A549 (cell line): Measurements from ENCODE around the gene EDARADD. TPM values are rescaled to one million over a fixed set of nuclear protein-coding genes. Genes with fewer than 3 reads are reported as not detected.

ENCODE experiments used
- ATAC-seq, 2 experiments: fragments of 200-7000 bp in 1 of 2; fragments of >200 bp in 1 of 2; cut with Nextera tagmentation in 1 of 2; cut with Tn5 transposase in 1 of 2; 3 replicates each; pipeline versions ENCODE4 v1.8.0 to v1.9.1; 2018 to 2020; ENCODE audit warnings: mild to moderate bottlenecking in 1 of 2, moderate library complexity in 1 of 2
- CTCF ChIA-PET: fragments of 300-600 bp; sonication (Branson Sonifier 250); formaldehyde crosslinking; extraction: SDS; loops from one replicate; lab custom pipeline; 2021; ENCODE audit warnings: antibody characterized with exemption, inconsistent platforms; lab: Yijun Ruan, JAX
- POLR2A ChIA-PET: fragments of 350-600 bp; formaldehyde crosslinking; extraction: SDS; loops from one replicate; lab custom pipeline; 2021; ENCODE audit warnings: antibody characterized with exemption, inconsistent platforms; lab: Yijun Ruan, JAX
- DNase-seq, 2 experiments: peaks; one replicate each; pipeline versions ENCODE4 v3.0.0 to v3.0.0-alpha.2; 2011 to 2016; ENCODE audit warnings: low read depth in 1 of 2, low spot score in 1 of 2
- FAIRE-seq: peaks from 2 replicates; lab custom pipeline; 2011; peaks lifted over from hg19 to GRCh38; lab: Jason Lieb, UNC
- H3K27ac ChIP-seq, 2 experiments: fragments of >200 bp; sonication (Bioruptor Twin); formaldehyde crosslinking; 3 replicates each; pipeline ENCODE4 v1.5.1; 2016 to 2017
- H3K4me1 ChIP-seq: fragments of >200 bp; sonication (Bioruptor Twin); formaldehyde crosslinking; 3 replicates; pipeline ENCODE4 v1.6.1; 2016
- H3K4me2 ChIP-seq: fragments of >200 bp; sonication (Bioruptor Twin); formaldehyde crosslinking; 3 replicates; pipeline ENCODE4 v1.6.1; 2016
- H3K4me3 ChIP-seq: fragments of >200 bp; sonication (Bioruptor Twin); formaldehyde crosslinking; 3 replicates; pipeline ENCODE4 v1.5.1; 2016
- H3K9me3 ChIP-seq: fragments of >200 bp; sonication (Bioruptor Twin); formaldehyde crosslinking; 3 replicates; pipeline ENCODE4 v1.6.1; 2016
- CBX2 ChIP-seq: fragments of 200-600 bp; sonication (generic); IDR thresholded peaks from 2 replicates; pipeline ENCODE4 v1.6.1; 2016; ENCODE audit warnings: low read depth, mild to moderate bottlenecking, borderline replicate concordance
- CBX8 ChIP-seq: fragments of 200-600 bp; sonication (generic); IDR thresholded peaks from 2 replicates; pipeline ENCODE4 v1.6.1; 2016
- CHD2 ChIP-seq: fragments of 150-350 bp; IDR thresholded peaks from 2 replicates; pipeline ENCODE4 v1.6.1; 2014; ENCODE audit warnings: low read length; ENCODE audit not compliant: partially characterized antibody
- CHD4 ChIP-seq: fragments of 200-600 bp; sonication (generic); IDR thresholded peaks from 2 replicates; pipeline ENCODE4 v1.6.1; 2016; ENCODE audit warnings: antibody characterized with exemption, mild to moderate bottlenecking, borderline replicate concordance
- E2F6 ChIP-seq: IDR thresholded peaks from 2 replicates; pipeline ENCODE4 v1.6.1; 2012; ENCODE audit warnings: low read depth, borderline replicate concordance
- EHF ChIP-seq: fragments of 250-450 bp; sonication (Bioruptor Pico); IDR thresholded peaks from 2 replicates; pipeline ENCODE4 v1.5.0; 2020; ENCODE audit warnings: mild to moderate bottlenecking
- EHMT2 ChIP-seq: fragments of 200-600 bp; sonication (generic); IDR thresholded peaks from 2 replicates; pipeline ENCODE4 v1.6.1; 2016; ENCODE audit warnings: antibody characterized with exemption, low read depth, mild to moderate bottlenecking, moderate library complexity
- EP300 ChIP-seq, 2 experiments: fragments of >200 bp; sonication (Bioruptor Twin); formaldehyde crosslinking; IDR thresholded peaks; 2 replicates in 1 of 2; 3 replicates in 1 of 2; pipeline ENCODE4 v1.6.1; 2016 to 2017
- ESRRA ChIP-seq: fragments of 150-350 bp; IDR thresholded peaks from 2 replicates; pipeline ENCODE4 v1.6.1; 2014; ENCODE audit warnings: mild to moderate bottlenecking, low read length, borderline replicate concordance
- GATA3 ChIP-seq: IDR thresholded peaks from 2 replicates; pipeline ENCODE4 v1.6.1; 2012; ENCODE audit warnings: borderline replicate concordance
- HES2 ChIP-seq: fragments of >200 bp; sonication (Bioruptor Twin); formaldehyde crosslinking; IDR thresholded peaks from 2 replicates; pipeline ENCODE4 v1.6.1; 2016
- HMGXB4 ChIP-seq: fragments of 250-450 bp; sonication (Bioruptor Pico); IDR thresholded peaks from 2 replicates; pipeline ENCODE4 v1.5.0; 2021; ENCODE audit warnings: mild to moderate bottlenecking, moderate library complexity, borderline replicate concordance
- KDM1A ChIP-seq: fragments of 200-600 bp; sonication (generic); IDR thresholded peaks from 2 replicates; pipeline ENCODE4 v1.6.1; 2016; ENCODE audit warnings: low read depth, mild to moderate bottlenecking
- KDM5A ChIP-seq: fragments of 200-600 bp; sonication (generic); IDR thresholded peaks from 2 replicates; pipeline ENCODE4 v1.6.1; 2016; ENCODE audit warnings: antibody characterized with exemption, mild to moderate bottlenecking
- MAZ ChIP-seq: fragments of 150-350 bp; IDR thresholded peaks from 2 replicates; pipeline ENCODE4 v1.6.1; 2014; ENCODE audit warnings: antibody characterized with exemption, low read depth, low read length, borderline replicate concordance
- NFE2L2 ChIP-seq: fragments of 150-350 bp; conservative IDR thresholded peaks from 2 replicates; pipeline ENCODE4 v1.6.1; 2014; ENCODE audit warnings: low read length
- NR3C1 ChIP-seq: fragments of >200 bp; sonication (Bioruptor Twin); formaldehyde crosslinking; IDR thresholded peaks from 3 replicates; pipeline ENCODE4 v1.6.1; 2017
- PHF8 ChIP-seq: fragments of 200-600 bp; sonication (generic); IDR thresholded peaks from 2 replicates; pipeline ENCODE4 v1.6.1; 2016; ENCODE audit warnings: low read depth, mild to moderate bottlenecking, antibody characterized with exemption, moderate library complexity, borderline replicate concordance
- POLR2A ChIP-seq: IDR thresholded peaks from 2 replicates; pipeline ENCODE4 v1.6.1; 2012; ENCODE audit warnings: mild to moderate bottlenecking, low read length
- RAD21 ChIP-seq, 2 experiments: fragments of >200 bp in 1 of 2; sonication (Bioruptor Twin) in 1 of 2; formaldehyde crosslinking in 1 of 2; IDR thresholded peaks in 1 of 2; conservative IDR thresholded peaks in 1 of 2; 2 replicates in 1 of 2; 3 replicates in 1 of 2; pipeline ENCODE4 v1.6.1; 2012 to 2018; ENCODE audit warnings: inconsistent platforms in 1 of 2
- REST ChIP-seq: fragments of 200-600 bp; sonication (generic); IDR thresholded peaks from 2 replicates; pipeline ENCODE4 v1.6.1; 2016; ENCODE audit warnings: antibody characterized with exemption, mild to moderate bottlenecking, moderate library complexity
- RFX5 ChIP-seq: fragments of 450-650 bp; IDR thresholded peaks from 2 replicates; pipeline ENCODE4 v1.7.1; 2014; ENCODE audit warnings: antibody characterized with exemption, mild to moderate bottlenecking, moderate library complexity
- RNF2 ChIP-seq: fragments of 200-600 bp; sonication (generic); IDR thresholded peaks from 2 replicates; pipeline ENCODE4 v1.6.1; 2016; ENCODE audit warnings: low read depth, mild to moderate bottlenecking, antibody characterized with exemption, moderate library complexity, borderline replicate concordance
- TFCP2L1 ChIP-seq: fragments of 250-450 bp; sonication (Bioruptor Pico); IDR thresholded peaks from 2 replicates; pipeline ENCODE4 v1.5.0; 2021; ENCODE audit warnings: mild to moderate bottlenecking
- TP53 ChIP-seq: fragments of 250-450 bp; sonication (Bioruptor Pico); IDR thresholded peaks from 2 replicates; pipeline ENCODE4 v1.5.0; 2021; ENCODE audit warnings: mild to moderate bottlenecking, moderate library complexity
- USF2 ChIP-seq: fragments of 450-650 bp; IDR thresholded peaks from 2 replicates; pipeline ENCODE4 v1.6.1; 2014; ENCODE audit warnings: antibody characterized with exemption
- WGBS: methylation state at CpG from one replicate; pipeline ENCODE4 v1.1.6; 2017; ENCODE audit errors: missing lambda C conversion rate; 5-methylcytosine and 5-hydroxymethylcytosine counted together
- polyA plus RNA-seq, 4 experiments: library from polyadenylated mRNA; depleted of rRNA in 3 of 4; stranded (reverse); fragments of >200 nt; fragmentation: RNase III in 1 of 4; extraction: RNeasy Plus Mini Kit Qiagen cat#74134 plus additional on column Dnase treatment in 1 of 4; gene quantifications; 2 replicates in 3 of 4; 3 replicates in 1 of 4; pipeline ENCODE4 v1.2.3, GENCODE V29; 2011 to 2017

The EDARADD gene
- polyA plus RNA-seq, 2 of the 4 experiments (the other 2 are of a cell fraction), result 2.1 to 5.8 TPM

GRCh38 chr1:236507022-236507700 is 113.1 kb downstream of the EDARADD start:
- 64% methylated on average over 5 of the region's 5 CpGs for WGBS
- Histone ChIP-seq H3K4me3 (no peak overlapping the region), H3K4me2 (no peak overlapping the region)
- ChIA-PET POLR2A (interaction anchor here (0.6 kb wide), 1 partner anchor 401 kb away, joined by 3 read pairs; no protein-coding TSS in a partner anchor), CTCF (interaction anchor here (0.9 to 1.4 kb wide), 4 partner anchors 9 to 403 kb away, joined by 3 to 5 read pairs (median 4); no protein-coding TSS in a partner anchor)
- TF ChIP-seq EHF, result no peak
- no peak for TF ChIP-seq POLR2A
- TF ChIP-seq CHD2, result no peak
- TF ChIP-seq CBX2, result no peak
- no peak for TF ChIP-seq TFCP2L1
- TF ChIP-seq TP53 (CRISPR knock-in tag), result no peak
- no peak for TF ChIP-seq NFE2L2
- no peak for TF ChIP-seq NR3C1
- no peak for TF ChIP-seq HES2
- no peak for TF ChIP-seq RNF2
- no peak for TF ChIP-seq USF2
- TF ChIP-seq CHD4, result no peak
- TF ChIP-seq, all 56 proteins: peak for 0
- ATAC-seq, result peak in 1 of 2 experiments; percentile 50; a peak in 3 of 6 replicates
- no peak for FAIRE-seq
- DNase-seq, result no peak
- no peaks in the 10 kb centered on the region for H3K9me3 ChIP-seq
- 0 out of 6 replicates have a peak overlapping the region, but pooled peaks of 1 of the 2 experiments have one; percentile 17 for H3K27ac ChIP-seq
- peaks cover 17% of the 10 kb centered on the region for H3K4me1 ChIP-seq

- H3K4me2 ChIP-seq, result no peak overlapping the region
- H3K9me3 ChIP-seq, result no peaks in the 10 kb centered on the region
- TF ChIP-seq MAZ, result no peak
- TF ChIP-seq EP300 (IDR thresholded peaks at IDR 0.05), result no peak
- no peak for TF ChIP-seq KDM1A
- TF ChIP-seq RAD21 (conservative IDR thresholded peaks at IDR 0.05 in 1 of 2, IDR thresholded peaks at IDR 0.05 in 1 of 2), result no peak
- TF ChIP-seq HMGXB4, result no peak
- no peak for TF ChIP-seq ESRRA
- TF ChIP-seq TP53 (CRISPR knock-in tag), result no peak
- no peak for TF ChIP-seq EHF
- no peak overlapping the region for H3K4me3 ChIP-seq
- FAIRE-seq, result no peak
- 83% methylated on average over 6 of the region's 6 CpGs for WGBS
- H3K4me1 ChIP-seq, result peaks cover 7% of the 10 kb centered on the region
- no peak for ATAC-seq
- no peak overlapping the region for H3K27ac ChIP-seq
- ChIA-PET CTCF (interaction anchor here (1.3 to 1.4 kb wide), 2 partner anchors 8 to 20 kb away, joined by 3 to 5 read pairs; no protein-coding TSS in a partner anchor), POLR2A (no interaction called here)
- no peak for DNase-seq
Observed at GRCh38 chr1:236508593-236509027, 114.5 kb downstream of the EDARADD start.

- no peak for ATAC-seq
- TF ChIP-seq KDM5A, result no peak
- TF ChIP-seq NFE2L2, result no peak
- no peak for TF ChIP-seq CBX8
- no peak for TF ChIP-seq E2F6
- no peak for TF ChIP-seq EHF
- TF ChIP-seq PHF8, result no peak
- TF ChIP-seq RFX5, result no peak
- TF ChIP-seq MAZ, result no peak
- TF ChIP-seq EHMT2, result no peak
- TF ChIP-seq GATA3, result no peak
- no peak for TF ChIP-seq TFCP2L1
- TF ChIP-seq CHD4, result no peak
- no peak for TF ChIP-seq REST
Observed at GRCh38 chr1:236509203-236509602, 115.1 kb downstream of the EDARADD start.

More at GRCh38 chr1:236509203-236509602, 115.1 kb downstream of the EDARADD start:
- FAIRE-seq (no peak), DNase-seq (no peak)
- CTCF ChIA-PET, result interaction anchor here (1.6 kb wide), 1 partner anchor 9 kb away, joined by 5 read pairs; no protein-coding TSS in a partner anchor
- H3K9me3 ChIP-seq, result no peaks in the 10 kb centered on the region
- POLR2A ChIA-PET, result no interaction called here
- 80% methylated on average over 1 of the region's 1 CpG for WGBS
- no peak overlapping the region for H3K27ac ChIP-seq
- no peak overlapping the region for H3K4me2 ChIP-seq
- H3K4me1 ChIP-seq, result 0 out of 3 replicates have a peak, but pooled peaks cover 5% of the 10 kb centered on the region
- H3K4me3 ChIP-seq, result no peak overlapping the region
